MCF 10A (cell line): ENCODE results near the gene PAQR8. TPM values are rescaled to one million over a fixed set of nuclear protein-coding genes. Genes with fewer than 3 reads are reported as not detected.
A peak's percentile ranks its signal among the peaks of the same experiment; 100 is the strongest.

Experiments used
- BruUV-seq: library from RNA; stranded (reverse); fragments of 400-500 nt; replicated peaks from 2 replicates; lab custom pipeline; 2021; lab: Mats Ljungman, UMichigan
- CTCF ChIA-PET: fragments of 300-600 bp; sonication (Branson Sonifier 250); formaldehyde crosslinking; extraction: SDS; loops from one replicate; lab custom pipeline; 2021; ENCODE audit warnings: antibody characterized with exemption, inconsistent platforms; lab: Yijun Ruan, JAX
- POLR2A ChIA-PET: fragments of 300-600, 350-650 bp; sonication (Branson Sonifier 250); formaldehyde crosslinking; extraction: SDS; loops from one replicate; lab custom pipeline; 2020; ENCODE audit warnings: antibody characterized with exemption, inconsistent platforms; lab: Yijun Ruan, JAX
- DNase-seq: peaks from one replicate; pipeline ENCODE4 v3.0.0-alpha.2; 2018; ENCODE audit not compliant: unreplicated experiment
- H3K27ac Mint-ChIP-seq: one replicate; pipeline ENCODE4 v1.8.0; 2022; ENCODE audit warnings: mild to moderate bottlenecking, low read depth, mixed read lengths; ENCODE audit not compliant: unreplicated experiment
- H3K27me3 Mint-ChIP-seq: one replicate; pipeline ENCODE4 v1.8.0; 2022; ENCODE audit warnings: mixed read lengths; ENCODE audit not compliant: insufficient read depth, unreplicated experiment
- H3K36me3 Mint-ChIP-seq: one replicate; pipeline ENCODE4 v1.8.0; 2022; ENCODE audit warnings: mild to moderate bottlenecking, moderate library complexity, mixed read lengths; ENCODE audit not compliant: insufficient read depth, unreplicated experiment
- H3K4me1 Mint-ChIP-seq: one replicate; pipeline ENCODE4 v1.8.0; 2022; ENCODE audit warnings: mixed read lengths; ENCODE audit not compliant: insufficient read depth, unreplicated experiment
- H3K4me3 Mint-ChIP-seq: one replicate; pipeline ENCODE4 v1.8.0; 2022; ENCODE audit warnings: mild to moderate bottlenecking, moderate library complexity, mixed read lengths; ENCODE audit not compliant: unreplicated experiment
- H3K9me3 Mint-ChIP-seq: one replicate; pipeline ENCODE4 v1.8.0; 2022; ENCODE audit warnings: mixed read lengths; ENCODE audit not compliant: unreplicated experiment
- CTCF ChIP-seq: fragments of 200-600 bp; IDR thresholded peaks from one replicate; pipeline ENCODE4 v1.8.0; 2022; ENCODE audit warnings: antibody characterized with exemption, mild to moderate bottlenecking; ENCODE audit not compliant: unreplicated experiment
- intact Hi-C: fragments of 100-400 bp; cut with micrococcal nuclease; formaldehyde crosslinking; loops from 2 replicates; pipeline ENCODE4 v1.14.1; 2022
- total RNA-seq: library from RNA; stranded (reverse); gene quantifications from 2 replicates; pipeline ENCODE4 v1.2.3, GENCODE V29; 2022

The PAQR8 gene
- total RNA-seq, 1 experiment from 2014 or later, result 1.9 TPM

DNA sequence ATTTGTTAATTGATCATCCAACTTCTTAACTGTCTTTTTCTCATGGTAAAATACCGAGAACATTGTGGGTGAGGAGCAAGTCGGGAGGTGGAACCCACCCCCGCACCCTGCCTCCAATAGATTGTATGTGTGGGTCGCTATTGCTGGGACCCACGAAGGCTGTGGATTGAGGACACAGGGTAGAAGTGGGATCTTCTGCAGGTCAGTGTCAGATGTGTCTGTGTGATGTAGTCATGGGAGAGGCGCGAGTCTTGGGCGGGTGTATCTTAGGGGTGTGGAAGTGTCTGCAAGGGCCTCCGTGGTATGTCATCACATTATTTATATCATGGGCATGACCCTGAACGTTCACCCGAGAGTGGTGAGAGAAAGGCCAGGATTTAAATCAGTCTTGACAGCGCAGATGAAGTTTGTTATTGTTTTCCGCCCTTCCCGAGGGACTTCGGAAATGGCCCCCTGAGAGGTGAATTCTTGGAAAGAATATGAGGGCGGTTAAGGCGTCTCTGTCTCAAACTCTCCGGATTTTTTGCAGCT lies 472 bp upstream of the PAQR8 start:
- BruUV-seq, result no TSS peak
- H3K9me3 Mint-ChIP-seq, result no peaks in the 10 kb centered on the region
- DNase-seq, result no peak
- peaks cover 16% of the 10 kb centered on the region for H3K4me1 Mint-ChIP-seq
- peak overlapping the region; percentile 96 for H3K4me3 Mint-ChIP-seq
- no peak overlapping the region for H3K27ac Mint-ChIP-seq
- no peaks in the 10 kb centered on the region for H3K27me3 Mint-ChIP-seq
- no peak for TF ChIP-seq CTCF
- no peaks in the 10 kb centered on the region for H3K36me3 Mint-ChIP-seq
- POLR2A ChIA-PET, result interaction anchor here (1.0 to 1.8 kb wide), 5 partner anchors 9 to 79 kb away, joined by 3 to 20 read pairs (median 5); no protein-coding TSS in a partner anchor
- intact Hi-C loops, result loop anchor here (5.0 kb wide), 1 partner anchor 36 kb away; no protein-coding TSS in a partner anchor
- CTCF ChIA-PET, result interaction anchor here (1.0 to 1.2 kb wide), 3 partner anchors 39 to 78 kb away, joined by 3 to 5 read pairs (median 3); no protein-coding TSS in a partner anchor

DNA sequence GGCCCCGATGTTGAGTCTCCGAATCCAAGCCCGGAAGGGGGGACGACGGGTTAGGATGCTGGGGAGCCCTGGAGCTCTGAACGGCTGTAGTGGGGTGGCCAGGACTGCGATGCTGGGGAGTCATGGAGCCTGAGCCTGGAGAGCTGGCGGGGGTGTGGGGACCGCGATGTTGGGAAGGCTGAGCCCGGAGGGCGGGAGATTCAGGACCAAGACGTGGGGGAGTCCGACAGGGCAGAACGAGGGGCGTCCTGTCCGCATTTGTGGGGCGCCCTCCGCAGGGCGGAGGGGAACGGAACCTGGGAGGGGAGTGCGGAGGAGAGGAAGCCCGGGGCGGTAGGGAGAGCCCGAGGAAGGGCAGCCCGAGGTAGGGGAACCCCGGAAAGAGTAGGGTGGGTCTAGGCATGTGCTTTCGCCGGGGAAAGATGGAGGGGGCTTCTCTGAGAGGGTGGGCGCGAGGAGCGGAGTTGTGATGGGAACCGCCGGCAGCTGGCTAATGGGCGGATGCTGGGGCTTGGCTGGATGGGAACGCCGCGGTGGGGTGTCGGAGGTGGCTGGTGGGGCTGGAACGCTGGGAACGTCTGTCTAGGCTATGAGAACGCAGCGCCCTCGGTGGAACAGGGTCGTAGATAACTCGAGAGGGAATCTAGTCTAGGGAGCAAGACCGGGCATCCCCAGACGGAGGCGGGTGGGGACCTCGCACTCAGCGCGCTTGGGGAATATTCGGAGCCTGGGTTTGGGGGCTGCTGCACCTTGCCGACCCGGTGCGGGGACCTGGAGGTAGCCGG lies 684 bp downstream of the PAQR8 start:
- BruUV-seq, result no TSS peak
- Mint-ChIP-seq H3K36me3 (no peaks in the 10 kb centered on the region), H3K4me1 (peaks cover 16% of the 10 kb centered on the region), H3K4me3 (peak overlapping the region; percentile 96), H3K9me3 (no peaks in the 10 kb centered on the region), H3K27me3 (no peaks in the 10 kb centered on the region), H3K27ac (peak overlapping the region; percentile 77)
- ChIA-PET CTCF (interaction anchor here (0.6 to 1.2 kb wide), 9 partner anchors 11 to 300 kb away, joined by 3 to 5 read pairs (median 3); no protein-coding TSS in a partner anchor), POLR2A (interaction anchor here (0.9 to 1.8 kb wide), 6 partner anchors 9 to 80 kb away, joined by 3 to 20 read pairs (median 6); partner anchors contain the start of gene MCM3)
- intact Hi-C loops, result loop anchor here (1.0 to 5.0 kb wide), 2 partner anchors 35 to 76 kb away; no protein-coding TSS in a partner anchor
- TF ChIP-seq CTCF, result no peak
- peak; percentile 21 for DNase-seq

DNA sequence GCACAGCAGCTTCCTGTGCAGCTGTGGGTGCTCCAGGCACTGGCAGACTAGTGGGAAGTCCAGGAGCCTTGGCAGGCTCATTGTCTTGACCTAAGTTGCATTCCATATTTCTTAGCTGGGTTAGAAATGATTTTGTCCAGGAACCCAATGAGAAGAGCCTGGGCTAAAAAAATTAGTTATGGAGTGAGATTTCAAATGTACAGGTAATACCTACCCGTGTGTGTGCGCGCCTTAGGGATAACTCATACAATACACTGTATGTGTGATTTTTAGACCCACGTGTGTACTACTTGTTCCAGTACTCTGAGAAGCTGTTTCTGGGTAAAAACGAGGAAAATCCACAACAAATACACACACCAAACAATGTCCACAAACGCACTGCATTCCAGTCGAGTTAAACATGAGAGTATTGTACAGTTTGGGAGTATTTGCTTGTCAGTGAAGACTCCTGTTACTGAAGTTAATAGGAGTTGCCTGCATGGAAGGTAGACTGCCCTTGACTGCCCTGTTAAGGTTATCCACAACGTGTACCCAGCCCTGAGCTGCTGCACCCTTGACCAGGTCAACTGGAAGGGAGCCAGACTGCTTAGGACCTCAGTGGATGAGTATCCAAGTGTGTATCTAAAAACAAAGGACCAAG lies 1.4 kb downstream of the PAQR8 start:
- H3K4me3 Mint-ChIP-seq, result peak overlapping the region; percentile 96
- CTCF ChIA-PET, result interaction anchor here (0.5 to 2.2 kb wide), 5 partner anchors 10 to 300 kb away, joined by 3 to 12 read pairs (median 3); no protein-coding TSS in a partner anchor
- no peaks in the 10 kb centered on the region for H3K36me3 Mint-ChIP-seq
- DNase-seq, result no peak
- peak overlapping the region; percentile 77 for H3K27ac Mint-ChIP-seq
- no peaks in the 10 kb centered on the region for H3K27me3 Mint-ChIP-seq
- no TSS peak for BruUV-seq
- POLR2A ChIA-PET, result interaction anchor here (0.6 to 1.8 kb wide), 3 partner anchors 8 to 1104 kb away, joined by 3 to 20 read pairs (median 5); no protein-coding TSS in a partner anchor
- no peaks in the 10 kb centered on the region for H3K9me3 Mint-ChIP-seq
- TF ChIP-seq CTCF, result no peak
- intact Hi-C loops, result loop anchor here (5.0 kb wide), 1 partner anchor 34 kb away; no protein-coding TSS in a partner anchor
- H3K4me1 Mint-ChIP-seq, result peaks cover 16% of the 10 kb centered on the region
